Parathyroid adenoma (tissue), 2 donors: ENCODE results near the gene TMPRSS15.
"Not testable (repeated sequence)": the region's sequence is repeated elsewhere in the genome, so short reads cannot be mapped to it uniquely, and the experiment has no call there.

Experiments
- H2AFZ ChIP-seq: fragments of 300-600 bp; sonication (generic); one replicate; pipeline ENCODE4 v1.7.0; 2017; ENCODE audit warnings: antibody characterized with exemption, mild to moderate bottlenecking
- H3K27ac ChIP-seq: fragments of 300-600 bp; sonication (generic); one replicate; pipeline ENCODE4 v1.7.0; 2017
- H3K27me3 ChIP-seq: fragments of 300-600 bp; sonication (generic); one replicate; pipeline ENCODE4 v1.7.0; 2017; ENCODE audit warnings: low read length; ENCODE audit not compliant: control insufficient read depth, insufficient read depth
- H3K36me3 ChIP-seq: fragments of 300-600 bp; sonication (generic); one replicate; pipeline ENCODE4 v1.7.0; 2017; ENCODE audit warnings: low read length; ENCODE audit not compliant: control insufficient read depth, insufficient read depth
- H3K4me1 ChIP-seq: fragments of 300-600 bp; sonication (generic); one replicate; pipeline ENCODE4 v1.7.0; 2017; ENCODE audit warnings: control low read depth
- H3K4me2 ChIP-seq: fragments of 300-600 bp; sonication (generic); one replicate; pipeline ENCODE4 v1.7.0; 2017; ENCODE audit warnings: low read length
- H3K4me3 ChIP-seq: fragments of 300-600 bp; sonication (generic); one replicate; pipeline ENCODE4 v1.7.0; 2017; ENCODE audit warnings: low read depth, low read length
- H3K79me2 ChIP-seq: fragments of 300-600 bp; sonication (generic); one replicate; pipeline ENCODE4 v1.7.0; 2017; ENCODE audit warnings: control low read depth
- H3K9ac ChIP-seq: fragments of 300-600 bp; sonication (generic); one replicate; pipeline ENCODE4 v1.7.0; 2017; ENCODE audit warnings: mild to moderate bottlenecking
- H3K9me3 ChIP-seq: fragments of 300-600 bp; sonication (generic); one replicate; pipeline ENCODE4 v1.7.0; 2017; ENCODE audit warnings: low read length; ENCODE audit not compliant: control insufficient read depth
- TF ChIP-seq, protein P1 (sequence below): fragments of 300-600 bp; sonication (generic); IDR thresholded peaks from one replicate; pipeline ENCODE4 v1.7.0; 2017; ENCODE audit warnings: antibody characterized with exemption, mild to moderate bottlenecking
- donor health status: primary hyperparathyroidism.

The TMPRSS15 gene

GRCh38 chr21:18409579-18409978 lies 6.0 kb upstream of the TMPRSS15 start:
- TF ChIP-seq, protein P1, sequence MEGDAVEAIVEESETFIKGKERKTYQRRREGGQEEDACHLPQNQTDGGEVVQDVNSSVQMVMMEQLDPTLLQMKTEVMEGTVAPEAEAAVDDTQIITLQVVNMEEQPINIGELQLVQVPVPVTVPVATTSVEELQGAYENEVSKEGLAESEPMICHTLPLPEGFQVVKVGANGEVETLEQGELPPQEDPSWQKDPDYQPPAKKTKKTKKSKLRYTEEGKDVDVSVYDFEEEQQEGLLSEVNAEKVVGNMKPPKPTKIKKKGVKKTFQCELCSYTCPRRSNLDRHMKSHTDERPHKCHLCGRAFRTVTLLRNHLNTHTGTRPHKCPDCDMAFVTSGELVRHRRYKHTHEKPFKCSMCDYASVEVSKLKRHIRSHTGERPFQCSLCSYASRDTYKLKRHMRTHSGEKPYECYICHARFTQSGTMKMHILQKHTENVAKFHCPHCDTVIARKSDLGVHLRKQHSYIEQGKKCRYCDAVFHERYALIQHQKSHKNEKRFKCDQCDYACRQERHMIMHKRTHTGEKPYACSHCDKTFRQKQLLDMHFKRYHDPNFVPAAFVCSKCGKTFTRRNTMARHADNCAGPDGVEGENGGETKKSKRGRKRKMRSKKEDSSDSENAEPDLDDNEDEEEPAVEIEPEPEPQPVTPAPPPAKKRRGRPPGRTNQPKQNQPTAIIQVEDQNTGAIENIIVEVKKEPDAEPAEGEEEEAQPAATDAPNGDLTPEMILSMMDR, result no peak
- Histone ChIP-seq H3K9ac (no peak overlapping the region), H3K36me3 (no peaks in the 10 kb centered on the region), H3K4me1 (no peaks in the 10 kb centered on the region), H3K9me3 (no peaks in the 10 kb centered on the region), H3K27ac (no peak overlapping the region), H2AFZ (no peak overlapping the region), H3K4me3 (no peak overlapping the region), H3K4me2 (no peak overlapping the region), H3K79me2 (no peaks in the 10 kb centered on the region), H3K27me3 (no peaks in the 10 kb centered on the region)

DNA sequence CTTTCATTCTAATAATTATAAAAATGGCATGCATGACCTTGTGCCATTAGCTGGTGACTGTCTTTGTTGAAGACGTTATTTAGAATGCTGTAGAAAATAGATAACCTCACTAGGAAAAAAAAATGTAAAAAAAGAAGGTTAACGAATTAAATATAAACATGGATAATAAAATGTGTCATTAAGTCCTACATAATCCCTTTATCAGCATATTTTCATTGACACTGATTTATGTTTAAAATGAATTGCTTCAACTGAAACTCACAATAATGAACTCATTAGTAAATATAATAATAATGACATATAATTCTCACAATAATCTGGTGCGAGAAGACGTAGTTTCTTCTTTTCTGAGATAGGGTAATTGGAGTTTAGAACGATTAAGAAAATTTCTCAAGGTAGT lies 4.7 kb downstream of the TMPRSS15 start:
- Histone ChIP-seq H3K9me3 (no peaks in the 10 kb centered on the region), H3K9ac (no peak overlapping the region), H2AFZ (no peak overlapping the region), H3K4me3 (no peak overlapping the region), H3K4me1 (no peaks in the 10 kb centered on the region), H3K27me3 (no peaks in the 10 kb centered on the region), H3K4me2 (no peak overlapping the region), H3K79me2 (no peaks in the 10 kb centered on the region), H3K27ac (no peak overlapping the region), H3K36me3 (no peaks in the 10 kb centered on the region)
- TF ChIP-seq, protein P1, result no peak

DNA sequence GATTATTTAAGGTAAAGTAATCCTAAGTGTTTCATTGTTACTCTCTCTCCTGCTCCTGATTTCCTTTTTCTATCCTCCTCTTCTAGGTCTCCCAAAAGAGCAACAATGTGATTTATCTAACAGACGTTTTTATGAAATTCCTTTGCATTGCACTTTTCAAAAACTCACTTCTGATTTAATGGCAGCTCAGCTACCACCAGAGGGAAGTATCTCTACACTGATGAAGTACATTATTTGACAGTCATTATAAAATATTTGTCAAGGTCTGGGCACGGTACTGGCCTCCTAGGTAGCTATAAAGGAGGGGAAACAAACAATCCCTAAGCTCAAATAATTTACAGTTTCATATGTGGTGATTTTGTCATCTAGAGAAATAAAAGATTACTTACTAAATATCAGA lies 15.6 kb downstream of the TMPRSS15 start:
- H3K4me2 ChIP-seq, result no peak overlapping the region
- no peaks in the 10 kb centered on the region for H3K36me3 ChIP-seq
- no peaks in the 10 kb centered on the region for H3K4me1 ChIP-seq
- no peaks in the 10 kb centered on the region for H3K79me2 ChIP-seq
- H3K9me3 ChIP-seq, result no peaks in the 10 kb centered on the region
- H3K4me3 ChIP-seq, result no peak overlapping the region
- H3K27ac ChIP-seq, result no peak overlapping the region
- no peaks in the 10 kb centered on the region for H3K27me3 ChIP-seq
- H2AFZ ChIP-seq, result no peak overlapping the region
- TF ChIP-seq, protein P1, result no peak
- H3K9ac ChIP-seq, result no peak overlapping the region

DNA sequence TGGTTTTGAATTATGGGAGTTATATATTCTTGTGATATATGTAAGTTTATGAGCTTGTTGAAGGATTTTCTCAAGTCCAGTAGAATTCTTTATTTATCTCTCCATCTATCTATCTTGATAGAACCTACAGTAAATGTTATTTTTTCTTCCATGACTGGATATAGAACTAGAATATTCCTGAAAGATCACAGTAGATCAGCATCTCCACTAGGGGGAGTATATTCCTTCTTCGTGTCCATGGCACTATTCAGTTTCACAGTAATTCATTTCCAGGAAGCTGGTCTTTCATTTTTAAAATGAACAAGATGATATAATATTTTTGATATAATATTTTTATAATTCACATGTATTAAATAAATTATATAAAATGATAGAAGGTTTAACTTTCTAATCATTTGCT lies 18.8 kb downstream of the TMPRSS15 start:
- no peaks in the 10 kb centered on the region for H3K9me3 ChIP-seq
- no peak overlapping the region for H2AFZ ChIP-seq
- no peak overlapping the region for H3K4me2 ChIP-seq
- H3K9ac ChIP-seq, result no peak overlapping the region
- H3K4me1 ChIP-seq, result no peaks in the 10 kb centered on the region
- no peak overlapping the region for H3K4me3 ChIP-seq
- H3K36me3 ChIP-seq, result no peaks in the 10 kb centered on the region
- H3K27ac ChIP-seq, result no peak overlapping the region
- TF ChIP-seq, protein P1, result no peak
- no peaks in the 10 kb centered on the region for H3K79me2 ChIP-seq
- H3K27me3 ChIP-seq, result no peaks in the 10 kb centered on the region

DNA sequence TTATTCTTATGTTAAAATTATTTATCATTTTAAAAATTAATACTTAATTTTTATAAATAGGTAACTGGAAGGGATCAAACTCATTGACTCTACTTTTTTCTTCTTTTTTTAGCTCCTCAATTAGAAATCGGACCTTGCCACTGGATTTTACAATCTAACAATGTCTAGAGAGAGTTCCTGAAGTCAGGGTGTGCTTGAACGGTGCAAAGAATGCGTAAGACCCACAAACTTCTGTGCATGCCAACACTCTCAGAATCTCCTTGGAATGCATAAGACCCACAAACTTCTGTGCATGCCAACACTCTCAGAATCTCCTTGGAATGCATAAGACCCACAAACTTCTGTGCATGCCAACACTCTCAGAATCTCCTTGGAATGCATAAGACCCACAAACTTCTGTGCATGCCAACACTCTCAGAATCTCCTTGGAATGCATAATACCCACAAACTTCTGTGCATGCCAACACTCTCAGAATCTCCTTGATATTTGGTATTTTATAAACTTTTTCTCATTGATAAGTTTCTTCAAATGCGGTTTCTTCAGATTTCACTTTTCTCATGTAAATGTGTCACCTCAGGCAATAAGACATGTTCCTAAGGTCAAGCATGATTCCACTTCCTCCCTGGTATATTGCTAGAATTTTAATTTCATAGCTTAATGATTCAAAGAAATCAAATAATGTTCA lies 20.5 kb downstream of the TMPRSS15 start:
- H3K9me3 ChIP-seq, H3K36me3 ChIP-seq, H3K9ac ChIP-seq, H3K27me3 ChIP-seq, H3K27ac ChIP-seq, H3K4me1 ChIP-seq, H3K4me2 ChIP-seq, H2AFZ ChIP-seq, H3K79me2 ChIP-seq, H3K4me3 ChIP-seq: not testable (repeated sequence)
